ENCODE measurements around the gene TMEM43. TPM values are rescaled to one million over a fixed set of nuclear protein-coding genes. Genes with fewer than 3 reads are reported as not detected.

The TMEM43 gene
- polyA plus RNA-seq, 6 donors from 2014 or later: 36.7 to 42.9 (median 39.2) TPM

GRCh38 chr3:14188041-14188754 lies 63.3 kb downstream of the TMEM43 start:
- Mint-ChIP-seq H3K9me3 (peaks cover 0 to 6% (median 0%) of the 10 kb centered on the region in 7 donors), H3K36me3 (peaks cover 16 to 31% of the 10 kb centered on the region in 2 donors), H3K27ac (no peak overlapping the region), H3K27me3 (no peaks in the 10 kb centered on the region), H3K4me3 (no peak overlapping the region), H3K4me1 (peaks cover 37 to 62% (median 43%) of the 10 kb centered on the region in 3 donors)
- DNase-seq (no peak), ATAC-seq (ENCODE audit: low read depth in 2 of 2) (no peak)

Other genes starting within 250 kb of the TMEM43 start
- not detected for gene WNT7A, start 245.0 kb upstream of the TMEM43 start, polyA plus RNA-seq (ENCODE audit: low read depth in 6 of 6)
- gene CHCHD4, start 182 bp upstream of the TMEM43 start, polyA plus RNA-seq (ENCODE audit: low read depth in 6 of 6): 10 to 100 TPM in 3 of 6 donors, 1 to 10 TPM in 3; 6.4 to 17.5 (median 11.3) TPM
- gene XPC, start 53.5 kb downstream of the TMEM43 start, polyA plus RNA-seq (ENCODE audit: low read depth in 6 of 6): 10 to 100 TPM in 5 of 6 donors, 1 to 10 TPM in 1; 10.0 to 36.6 (median 32.3) TPM
- 10 to 100 TPM; 23.5 to 41.6 (median 31.2) TPM for gene LSM3, start 53.8 kb downstream of the TMEM43 start, polyA plus RNA-seq (ENCODE audit: low read depth in 6 of 6)

Data from naive B cell (primary cell).